Activated CD4-positive, alpha-beta T cell treated with anti-CD3 and anti-CD28 coated beads for 36 hours (primary cell): Measurements from ENCODE around the gene NOTCH2. TPM values are rescaled to one million over a fixed set of nuclear protein-coding genes. Genes with fewer than 3 reads are reported as not detected.

Source experiments
- ATAC-seq: fragments of 200-7000 bp; cut with Tn5 transposase; one replicate; pipeline ENCODE4 v1.10.0; 2021; ENCODE audit warnings: mild to moderate bottlenecking, moderate library complexity
- CTCF ChIA-PET: fragments of 350-600 bp; sonication (Branson Sonifier 250); formaldehyde crosslinking; loops from one replicate; lab custom pipeline; 2021; ENCODE audit warnings: antibody characterized with exemption; lab: Charles Lee
- POLR2A ChIA-PET: fragments of 350-600 bp; sonication (Branson Sonifier 250); formaldehyde crosslinking; loops from one replicate; lab custom pipeline; 2021; ENCODE audit warnings: antibody characterized with exemption, inconsistent platforms; lab: Charles Lee
- DNase-seq: peaks from one replicate; pipeline ENCODE4 v3.0.0-alpha.2; 2020
- H3K27ac Mint-ChIP-seq: one replicate; pipeline ENCODE4 v1.8.0; 2021; ENCODE audit warnings: mixed read lengths
- H3K27me3 Mint-ChIP-seq: one replicate; pipeline ENCODE4 v1.8.0; 2021; ENCODE audit warnings: mixed read lengths
- H3K36me3 Mint-ChIP-seq: one replicate; pipeline ENCODE4 v1.8.0; 2021; ENCODE audit warnings: low read depth, mixed read lengths
- H3K4me1 Mint-ChIP-seq: one replicate; pipeline ENCODE4 v1.8.0; 2021; ENCODE audit warnings: mixed read lengths
- H3K4me3 Mint-ChIP-seq: one replicate; pipeline ENCODE4 v1.8.0; 2021; ENCODE audit warnings: mild to moderate bottlenecking, moderate library complexity, mixed read lengths
- H3K9me3 Mint-ChIP-seq: one replicate; pipeline ENCODE4 v1.8.0; 2021; ENCODE audit warnings: low read depth, mixed read lengths
- intact Hi-C, 2 experiments: fragments of 100-400 bp; cut with DNase I in 1 of 2; cut with micrococcal nuclease in 1 of 2; formaldehyde crosslinking; loops; one replicate each; pipeline versions ENCODE4 v1.14.2 to v1.15.1; 2022 to 2024; cut with DNase I, micrococcal nuclease
- total RNA-seq, 2 experiments: library from RNA; stranded (reverse); gene quantifications; one replicate each; pipeline ENCODE4 v1.2.3, GENCODE V29; 2021

The NOTCH2 gene
- total RNA-seq, 2 experiments from 2014 or later: 41.9 to 51.6 TPM

DNA sequence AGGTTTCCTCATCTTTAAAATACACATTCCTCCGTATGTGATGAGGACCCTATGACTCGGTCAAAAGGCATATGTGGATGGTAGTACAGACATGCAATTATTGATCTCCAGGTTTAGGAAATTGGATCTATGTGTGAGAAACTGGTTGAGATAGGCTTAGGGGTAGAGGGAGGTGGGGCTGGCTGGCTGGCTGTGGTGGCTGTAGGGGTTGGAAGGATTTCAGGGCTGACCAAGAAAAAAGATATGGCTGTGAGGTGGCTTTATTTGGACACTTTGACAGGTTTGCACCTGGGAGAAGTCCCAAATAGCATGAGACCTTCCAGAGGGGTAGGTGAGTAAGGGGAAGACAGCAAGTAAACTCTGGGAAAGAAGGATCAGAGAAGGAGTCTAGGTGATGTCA, 133.5 kb downstream of the NOTCH2 start:
- Mint-ChIP-seq H3K4me3 (no peak overlapping the region), H3K4me1 (no peaks in the 10 kb centered on the region), H3K27ac (no peak overlapping the region), H3K36me3 (peaks cover 63% of the 10 kb centered on the region), H3K9me3 (peaks cover 6% of the 10 kb centered on the region), H3K27me3 (no peaks in the 10 kb centered on the region)
- ChIA-PET POLR2A (no interaction called here), CTCF (no interaction called here)
- DNase-seq (no peak), ATAC-seq (no peak)
- intact Hi-C loops: no loop called here

DNA sequence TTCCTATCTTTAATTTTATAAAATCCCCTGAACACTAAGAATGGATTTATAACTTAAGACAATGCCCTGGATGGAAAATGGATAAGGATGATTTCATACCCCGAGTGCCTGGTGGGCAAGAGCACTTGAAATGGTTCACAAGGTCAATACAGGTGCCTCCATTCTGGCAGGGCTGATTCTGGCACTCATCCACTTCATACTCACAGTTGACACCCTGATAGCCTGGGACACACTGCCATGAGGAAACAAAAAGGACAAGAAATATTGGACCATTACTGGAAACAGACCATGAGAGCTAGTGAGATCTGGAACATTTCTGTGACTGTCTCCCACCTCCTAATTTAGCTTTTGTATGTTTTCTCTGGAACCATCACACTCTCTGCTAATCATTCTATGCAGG, 134.1 kb downstream of the NOTCH2 start:
- DNase-seq (no peak), ATAC-seq (no peak)
- H3K4me1 Mint-ChIP-seq: no peaks in the 10 kb centered on the region
- ChIA-PET CTCF (interaction anchor here (0.9 to 1.3 kb wide), 3 partner anchors 16 to 189 kb away, joined by 3 read pairs; no protein-coding TSS in a partner anchor), POLR2A (no interaction called here)
- intact Hi-C loops: no loop called here
- no peak overlapping the region for H3K4me3 Mint-ChIP-seq
- peaks cover 6% of the 10 kb centered on the region for H3K9me3 Mint-ChIP-seq
- H3K27me3 Mint-ChIP-seq: no peaks in the 10 kb centered on the region
- no peak overlapping the region for H3K27ac Mint-ChIP-seq
- peaks cover 62% of the 10 kb centered on the region for H3K36me3 Mint-ChIP-seq

DNA sequence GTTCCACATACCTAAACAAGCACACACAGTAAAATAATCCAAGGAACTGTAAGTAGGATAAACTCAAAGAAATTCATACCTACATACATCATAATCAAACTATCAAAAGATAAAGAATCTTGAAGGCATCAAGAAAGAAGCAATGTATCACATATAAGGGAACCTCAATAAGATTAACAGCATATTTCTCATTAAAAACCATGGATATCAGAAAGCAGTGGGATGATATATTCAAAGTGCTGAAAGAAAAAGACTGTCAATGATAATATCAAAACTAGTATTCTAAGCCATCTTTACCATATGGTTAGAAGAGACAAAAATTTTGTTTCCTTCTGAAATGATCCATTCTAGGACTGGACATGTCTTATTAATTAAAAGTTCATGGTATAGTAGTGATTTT, 136.1 kb downstream of the NOTCH2 start:
- Mint-ChIP-seq H3K9me3 (peaks cover 6% of the 10 kb centered on the region), H3K36me3 (peaks cover 55% of the 10 kb centered on the region), H3K4me3 (no peak overlapping the region), H3K27me3 (no peaks in the 10 kb centered on the region), H3K4me1 (no peaks in the 10 kb centered on the region), H3K27ac (no peak overlapping the region)
- POLR2A ChIA-PET: no interaction called here
- intact Hi-C loops: no loop called here
- DNase-seq (no peak), ATAC-seq (no peak)
- CTCF ChIA-PET: interaction anchor here (1.3 kb wide), 1 partner anchor 8 kb away, joined by 4 read pairs; no protein-coding TSS in a partner anchor

DNA sequence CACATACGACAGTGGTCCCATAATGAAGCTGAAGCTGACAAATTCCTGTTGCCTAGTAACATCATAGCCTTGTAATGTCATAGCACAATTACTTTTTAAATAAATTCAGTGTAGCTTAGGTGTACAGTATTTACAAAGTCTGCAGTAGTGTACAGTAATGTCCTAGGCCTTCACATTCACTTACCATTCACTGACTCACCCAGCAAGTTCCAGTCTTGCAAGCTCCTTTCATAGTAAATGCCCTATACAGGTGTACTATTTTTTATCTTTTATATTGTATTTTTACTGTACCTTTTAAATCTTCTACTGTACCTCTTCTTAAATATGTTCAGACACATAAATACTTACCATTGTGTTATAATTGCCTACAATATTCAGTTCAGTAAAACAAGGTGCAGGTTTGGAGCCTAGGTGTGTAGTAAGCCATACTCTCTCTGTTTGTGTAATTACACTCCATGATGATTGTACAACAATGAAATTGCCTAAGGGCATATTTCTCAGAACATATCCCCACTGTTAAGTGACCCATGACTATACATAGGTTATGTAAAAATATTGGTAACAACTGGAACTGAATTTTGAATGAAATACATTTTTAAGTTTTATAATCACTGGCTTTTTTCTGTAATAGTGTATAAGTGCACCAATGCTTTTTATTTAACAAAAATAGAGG, 139.7 kb downstream of the NOTCH2 start:
- no peak overlapping the region for H3K27ac Mint-ChIP-seq
- ATAC-seq (no peak), DNase-seq (no peak)
- POLR2A ChIA-PET: no interaction called here
- H3K4me3 Mint-ChIP-seq: no peak overlapping the region
- peaks cover 6% of the 10 kb centered on the region for H3K9me3 Mint-ChIP-seq
- no peaks in the 10 kb centered on the region for H3K4me1 Mint-ChIP-seq
- no peaks in the 10 kb centered on the region for H3K27me3 Mint-ChIP-seq
- intact Hi-C loops: loop anchor here in 1 of 2 experiments (5.0 kb wide), 1 partner anchor 192 kb away; no protein-coding TSS in a partner anchor
- CTCF ChIA-PET: interaction anchor here (1.1 kb wide), 1 partner anchor 38 kb away, joined by 3 read pairs; no protein-coding TSS in a partner anchor
- peaks cover 52% of the 10 kb centered on the region for H3K36me3 Mint-ChIP-seq

DNA sequence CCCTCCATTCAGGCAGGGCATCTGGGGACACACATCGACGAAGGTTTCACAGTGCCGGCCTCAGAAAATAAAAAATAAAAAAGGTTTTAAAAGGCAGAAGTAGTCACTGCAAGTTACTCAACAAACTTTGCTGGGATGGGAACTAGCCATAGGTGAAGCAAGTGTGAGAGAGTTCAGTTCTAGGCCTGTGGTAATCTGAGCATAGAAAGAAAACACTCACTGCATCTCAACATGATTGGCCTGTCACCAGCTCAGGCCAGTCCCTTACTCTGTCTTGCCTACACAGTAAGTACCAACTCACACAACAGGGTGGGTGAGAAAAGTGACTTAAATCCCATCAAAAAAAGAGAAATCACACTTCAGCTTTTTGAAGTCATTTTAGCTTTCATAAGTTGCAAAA, 142.9 kb downstream of the NOTCH2 start:
- no peak overlapping the region for H3K27ac Mint-ChIP-seq
- ATAC-seq (no peak), DNase-seq (no peak)
- CTCF ChIA-PET: interaction anchor here (0.5 to 2.7 kb wide), 2 partner anchors 24 to 42 kb away, joined by 4 to 9 read pairs; no protein-coding TSS in a partner anchor
- no peaks in the 10 kb centered on the region for H3K4me1 Mint-ChIP-seq
- intact Hi-C loops: loop anchor here in 1 of 2 experiments (5.0 kb wide), 1 partner anchor 189 kb away; no protein-coding TSS in a partner anchor
- H3K27me3 Mint-ChIP-seq: no peaks in the 10 kb centered on the region
- no peaks in the 10 kb centered on the region for H3K9me3 Mint-ChIP-seq
- no peak overlapping the region for H3K4me3 Mint-ChIP-seq
- peaks cover 52% of the 10 kb centered on the region for H3K36me3 Mint-ChIP-seq
- POLR2A ChIA-PET: no interaction called here

DNA sequence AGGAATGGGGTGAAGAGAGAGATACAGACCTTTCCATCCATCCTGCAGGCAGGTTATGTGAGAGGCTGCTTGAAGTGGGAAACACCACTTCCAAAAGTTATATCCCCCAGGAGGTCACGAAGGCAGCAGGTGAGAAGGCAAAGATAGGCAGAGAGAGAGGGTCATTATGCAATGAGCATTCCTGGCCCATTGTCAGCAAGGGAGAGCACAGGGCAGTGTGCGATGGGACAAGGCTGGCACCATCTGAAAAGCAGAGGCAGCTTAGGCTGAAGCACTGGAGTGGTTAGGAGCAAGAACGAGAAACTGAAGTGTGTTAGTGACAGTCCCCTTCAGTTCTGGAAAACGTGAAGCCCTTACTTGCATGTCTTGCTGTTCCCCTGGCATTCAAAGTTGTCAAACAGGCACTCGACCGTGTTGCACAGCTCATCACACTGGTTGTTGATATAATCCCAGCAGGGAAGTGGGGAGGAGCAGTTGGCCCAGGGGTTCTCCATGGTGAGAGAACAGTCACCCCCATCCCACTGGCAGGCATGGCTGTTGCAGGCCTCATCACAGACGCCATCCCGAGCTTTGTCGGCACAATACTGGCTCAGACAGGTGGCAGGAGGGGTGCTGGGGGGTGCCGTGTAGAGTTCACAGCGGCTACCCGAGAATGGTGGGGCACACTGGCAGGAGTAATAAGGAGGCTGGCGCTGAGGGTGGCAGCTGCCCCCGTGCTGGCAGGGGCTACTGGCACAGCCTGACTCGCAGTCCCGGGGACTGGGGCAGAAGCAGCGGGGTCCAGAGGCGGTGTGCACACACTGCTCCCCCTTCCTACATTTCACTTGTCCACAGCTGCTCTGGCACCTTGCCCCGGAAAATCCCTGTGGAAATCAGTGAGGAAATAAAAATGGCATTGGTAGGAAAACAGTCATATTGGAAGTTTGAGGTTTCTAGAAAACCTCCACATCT, 144.2 kb downstream of the NOTCH2 start:
- H3K27me3 Mint-ChIP-seq: no peaks in the 10 kb centered on the region
- H3K4me1 Mint-ChIP-seq: no peaks in the 10 kb centered on the region
- H3K4me3 Mint-ChIP-seq: no peak overlapping the region
- H3K9me3 Mint-ChIP-seq: no peaks in the 10 kb centered on the region
- CTCF ChIA-PET: interaction anchor here (1.3 to 2.7 kb wide), 2 partner anchors 9 to 43 kb away, joined by 4 to 9 read pairs; no protein-coding TSS in a partner anchor
- POLR2A ChIA-PET: no interaction called here
- H3K36me3 Mint-ChIP-seq: peaks cover 53% of the 10 kb centered on the region
- no peak for ATAC-seq
- intact Hi-C loops: loop anchor here in 1 of 2 experiments (5.0 kb wide), 1 partner anchor 188 kb away; no protein-coding TSS in a partner anchor
- H3K27ac Mint-ChIP-seq: no peak overlapping the region
- no peak for DNase-seq

DNA sequence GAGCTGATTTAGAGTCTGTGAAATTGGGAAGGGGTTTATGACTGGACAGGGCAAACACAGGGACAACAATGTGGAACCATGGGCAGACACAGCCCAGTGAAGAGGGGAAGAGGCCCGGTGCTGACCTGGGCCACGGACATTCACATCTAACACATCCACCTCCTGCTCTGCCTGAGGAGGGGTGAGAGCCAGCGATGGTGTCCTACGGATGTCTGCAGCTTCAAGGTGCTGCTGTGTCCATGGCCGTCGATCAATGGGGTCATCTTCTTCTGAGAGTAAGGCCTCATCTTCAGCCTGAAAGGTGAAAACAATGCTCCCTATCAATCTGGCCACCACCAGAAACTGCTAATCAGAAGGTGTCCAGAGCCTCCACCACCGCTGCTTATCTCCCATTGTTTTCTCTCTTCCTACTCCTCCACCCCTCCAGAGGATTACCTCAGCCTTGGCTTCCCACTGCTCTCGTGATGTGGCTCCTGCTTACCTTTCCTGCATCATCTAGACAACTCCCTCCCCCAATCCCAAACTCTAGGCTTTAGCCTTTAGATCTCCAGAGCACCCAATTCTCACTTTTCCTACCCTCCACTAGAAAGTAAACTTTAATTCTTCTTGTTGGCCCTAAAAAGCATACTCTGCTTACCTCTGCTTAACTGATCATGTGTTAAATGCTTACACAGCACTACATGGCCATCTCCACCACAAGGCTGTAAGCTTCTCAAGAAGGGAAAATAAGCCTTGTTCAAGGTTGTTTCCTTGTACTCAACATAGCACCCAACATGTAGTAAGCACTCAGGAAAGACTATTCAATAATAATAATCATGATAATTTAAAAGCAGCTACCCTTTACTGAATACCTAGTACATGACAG, 149.1 kb downstream of the NOTCH2 start:
- POLR2A ChIA-PET: no interaction called here
- ATAC-seq: no peak
- H3K27ac Mint-ChIP-seq: no peak overlapping the region

DNA sequence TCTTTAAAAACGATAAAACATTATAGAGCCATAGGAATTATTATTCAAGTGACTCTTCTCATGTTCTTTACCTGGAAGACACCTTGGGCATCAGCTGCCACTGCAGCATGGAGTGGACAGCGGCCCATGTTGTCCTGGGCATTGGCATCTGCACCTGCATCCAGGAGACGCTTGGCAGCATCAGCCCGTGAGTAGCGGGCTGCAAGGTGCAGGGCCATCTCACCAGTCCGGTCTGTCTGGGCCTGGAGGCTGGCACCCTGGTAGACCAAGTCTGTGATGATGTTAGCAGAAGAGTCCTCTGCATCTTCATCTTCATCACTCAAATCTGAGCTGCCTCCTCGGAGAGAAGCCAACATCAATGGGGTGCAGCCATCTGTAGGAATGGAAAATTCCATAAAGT, 150.2 kb downstream of the NOTCH2 start:
- ChIA-PET POLR2A (interaction anchor here (0.5 kb wide), 1 partner anchor 331 kb away, joined by 7 read pairs; no protein-coding TSS in a partner anchor), CTCF (interaction anchor here (0.7 to 1.3 kb wide), 3 partner anchors 15 to 29 kb away, joined by 3 to 5 read pairs (median 3); no protein-coding TSS in a partner anchor)
- no peaks in the 10 kb centered on the region for H3K4me1 Mint-ChIP-seq
- DNase-seq (no peak), ATAC-seq (no peak)
- H3K4me3 Mint-ChIP-seq: no peak overlapping the region
- no peaks in the 10 kb centered on the region for H3K27me3 Mint-ChIP-seq
- no peaks in the 10 kb centered on the region for H3K9me3 Mint-ChIP-seq
- no peak overlapping the region for H3K27ac Mint-ChIP-seq
- H3K36me3 Mint-ChIP-seq: peaks cover 62% of the 10 kb centered on the region
- intact Hi-C loops: no loop called here

More for the DNA sequence above, 149.1 kb downstream of the NOTCH2 start:
- DNase-seq: no peak
- Mint-ChIP-seq H3K4me1 (no peaks in the 10 kb centered on the region), H3K27me3 (no peaks in the 10 kb centered on the region), H3K36me3 (peaks cover 65% of the 10 kb centered on the region), H3K9me3 (no peaks in the 10 kb centered on the region), H3K4me3 (no peak overlapping the region)
- intact Hi-C loops: no loop called here
- CTCF ChIA-PET: interaction anchor here (0.7 to 1.3 kb wide), 2 partner anchors 14 to 26 kb away, joined by 3 read pairs; no protein-coding TSS in a partner anchor

DNA sequence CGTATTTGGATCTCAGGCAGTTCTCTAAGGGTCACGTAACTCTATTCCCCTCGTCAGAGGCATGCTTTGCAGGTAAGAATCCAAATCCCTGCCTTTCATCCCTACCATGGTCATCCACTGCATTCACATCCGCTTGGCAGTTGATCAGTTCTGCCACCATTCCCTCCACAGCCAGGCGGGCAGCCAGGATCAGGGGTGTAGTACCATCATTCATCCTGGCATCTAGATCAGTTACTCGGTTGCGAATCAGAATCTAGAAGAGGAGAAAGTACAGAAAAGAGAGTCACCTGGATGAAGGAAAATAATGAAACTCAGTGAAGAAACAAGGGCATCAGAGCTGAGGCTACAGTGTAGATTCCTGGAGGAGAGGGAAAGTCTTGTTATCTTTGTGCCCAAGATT, 151.2 kb downstream of the NOTCH2 start:
- intact Hi-C loops: no loop called here
- Mint-ChIP-seq H3K9me3 (no peaks in the 10 kb centered on the region), H3K4me3 (no peak overlapping the region), H3K4me1 (no peaks in the 10 kb centered on the region), H3K36me3 (peaks cover 55% of the 10 kb centered on the region), H3K27me3 (no peaks in the 10 kb centered on the region), H3K27ac (no peak overlapping the region)
- ChIA-PET CTCF (interaction anchor here (0.7 to 0.9 kb wide), 2 partner anchors 11 to 381 kb away, joined by 3 to 4 read pairs; no protein-coding TSS in a partner anchor), POLR2A (no interaction called here)
- ATAC-seq: no peak
- no peak for DNase-seq

DNA sequence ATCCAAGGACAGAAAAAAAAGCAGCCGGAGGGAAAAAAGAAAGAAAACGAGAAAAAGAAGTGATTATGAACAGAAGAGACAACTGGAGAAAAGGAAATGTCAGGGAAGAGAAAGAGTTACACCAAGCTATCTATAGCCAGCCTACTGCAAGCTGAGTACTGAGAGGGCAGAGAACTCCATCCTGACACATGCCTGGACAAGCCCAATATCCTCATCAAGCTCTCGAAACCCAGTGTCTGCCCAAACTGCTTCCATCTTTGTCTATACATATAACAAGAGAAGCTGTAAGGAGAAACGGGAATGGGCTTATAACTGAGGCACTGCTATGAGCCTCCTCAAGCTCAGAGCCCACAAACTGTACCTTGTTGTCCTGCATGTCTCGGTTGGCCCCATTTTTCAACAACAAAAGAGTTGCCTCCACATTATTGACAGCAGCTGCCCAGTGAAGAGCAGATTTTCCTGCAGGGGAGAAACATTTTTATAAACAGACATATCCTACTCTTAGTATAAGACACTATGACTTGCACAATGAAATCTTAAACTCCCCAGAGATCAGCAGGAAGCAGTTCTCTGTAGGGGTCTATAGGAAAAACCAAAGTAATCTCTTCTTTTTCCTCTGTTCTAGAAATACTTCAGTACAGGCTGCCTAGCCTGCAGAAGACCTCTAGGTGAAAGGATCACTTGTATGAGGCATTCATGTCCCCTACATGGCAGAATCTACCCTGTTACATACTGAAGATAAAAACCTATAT, 152.0 kb downstream of the NOTCH2 start:
- no peaks in the 10 kb centered on the region for H3K9me3 Mint-ChIP-seq
- DNase-seq: no peak
- ATAC-seq: no peak
- ChIA-PET CTCF (interaction anchor here (0.7 to 0.9 kb wide), 2 partner anchors 10 to 380 kb away, joined by 3 to 4 read pairs; no protein-coding TSS in a partner anchor), POLR2A (no interaction called here)
- peaks cover 51% of the 10 kb centered on the region for H3K36me3 Mint-ChIP-seq
- H3K4me1 Mint-ChIP-seq: no peaks in the 10 kb centered on the region
- no peak overlapping the region for H3K27ac Mint-ChIP-seq
- no peak overlapping the region for H3K4me3 Mint-ChIP-seq
- no peaks in the 10 kb centered on the region for H3K27me3 Mint-ChIP-seq
- intact Hi-C loops: no loop called here
